Activated CD8-positive, alpha-beta memory T cell treated with anti-CD3 and anti-CD28 coated beads for 48 hours (primary cell): ENCODE data around the gene SEPTIN7.
"Not testable (repeated sequence)": the region's sequence is repeated elsewhere in the genome, so short reads cannot be mapped to it uniquely, and the experiment has no call there.

Experiments used
- DNase-seq, 3 experiments: peaks; one replicate each; pipeline ENCODE4 v3.0.0-alpha.2; 2020; ENCODE audit warnings: low read depth in 2 of 3, low spot score in 2 of 3

The SEPTIN7 gene

GRCh38 chr7:35800718-35801391 lies at the start of gene SEPTIN7:
Gene SEPTIN7 (plus strand): TSS chr7:35801057. CDS start chr7:35801210, 153 bp downstream.
- peak; percentile 97 for DNase-seq

DNA sequence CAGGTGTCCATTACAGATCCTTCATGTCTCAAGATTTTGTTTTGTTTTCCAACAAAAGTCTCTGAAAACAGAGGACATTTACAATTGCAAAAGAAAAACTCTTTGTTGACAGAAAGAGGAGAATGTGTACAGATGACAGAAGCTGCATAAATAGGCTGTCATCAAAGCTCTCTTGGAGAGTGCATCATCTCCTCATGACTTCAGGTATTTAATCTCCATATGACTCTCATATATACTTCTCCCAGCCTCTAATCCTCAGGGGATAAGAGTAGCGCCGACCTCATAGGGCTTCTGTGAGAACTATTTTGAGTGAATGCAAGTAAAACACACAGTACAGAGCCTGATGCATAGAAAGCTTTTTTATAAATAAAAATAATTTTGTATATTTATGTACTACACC lies 48.1 kb upstream of the SEPTIN7 start:
- DNase-seq: no peak

- no peak for DNase-seq
These were observed 46.9 kb upstream of the SEPTIN7 start for GRCh38 chr7:35753761-35754603.

DNA sequence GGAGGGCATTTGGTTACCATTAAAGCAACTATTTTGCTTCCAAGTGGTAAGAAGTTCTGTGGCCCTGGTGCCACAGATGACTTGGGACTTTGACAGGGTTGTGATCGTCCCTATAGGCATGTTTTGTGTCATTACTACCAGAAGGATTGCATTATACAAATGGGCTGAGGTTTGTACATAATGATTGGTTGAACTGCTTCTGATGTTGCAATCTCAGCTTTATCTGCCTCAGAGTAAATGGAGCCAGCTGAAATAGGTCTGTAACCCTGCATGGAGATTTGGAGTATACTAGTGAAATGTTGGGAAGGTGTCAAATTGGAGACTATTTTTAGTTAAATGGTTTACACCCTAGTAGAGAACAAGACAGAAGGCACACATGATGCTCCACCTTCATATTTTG lies 46.1 kb upstream of the SEPTIN7 start:
- DNase-seq: no peak

GRCh38 chr7:35755711-35756110 lies 45.1 kb upstream of the SEPTIN7 start:
- DNase-seq: no peak

DNA sequence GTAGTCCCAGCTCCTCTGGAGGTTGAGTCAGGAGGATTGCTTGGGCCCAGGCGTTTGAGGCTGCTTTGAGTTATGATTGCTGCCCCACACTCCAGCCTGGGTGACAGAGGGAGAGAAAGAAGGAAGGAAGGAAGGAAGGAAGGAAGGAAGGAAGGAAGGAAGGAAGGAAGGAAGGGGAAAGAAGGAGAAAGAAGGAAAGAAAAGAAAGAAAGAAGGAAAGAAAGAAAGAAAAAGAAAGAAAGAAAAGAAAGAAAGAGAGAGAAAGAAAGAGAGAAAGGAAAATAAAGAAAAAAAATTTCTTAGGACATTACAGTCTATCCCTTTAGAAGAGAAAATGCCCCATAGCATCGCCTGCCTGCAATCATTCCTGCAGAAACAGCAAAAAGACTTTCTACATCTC lies 44.4 kb upstream of the SEPTIN7 start:
- not testable (repeated sequence) for DNase-seq

- no peak for DNase-seq
These were observed 43.3 kb upstream of the SEPTIN7 start for GRCh38 chr7:35757574-35757973.

DNA sequence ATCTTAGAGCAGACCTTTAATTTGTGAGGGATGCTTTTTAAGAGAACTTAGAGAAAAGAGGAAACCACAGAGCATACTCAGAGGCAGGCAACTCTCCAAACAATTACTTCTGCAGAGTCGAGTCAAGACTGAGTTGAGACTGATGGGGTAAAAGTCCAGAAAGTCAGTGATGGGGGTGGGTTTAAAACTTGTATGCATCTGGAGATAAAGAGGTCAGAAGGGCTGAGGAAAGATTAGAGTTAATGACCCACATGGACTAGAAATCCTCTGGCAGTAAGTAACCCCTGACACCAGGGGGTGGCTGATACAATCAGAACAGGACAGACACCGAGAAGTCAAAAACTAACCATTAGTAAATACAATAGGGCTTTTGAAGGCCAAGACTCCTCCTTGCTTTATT lies 42.4 kb upstream of the SEPTIN7 start:
- DNase-seq: no peak

- DNase-seq: no peak
These were observed 40.6 kb upstream of the SEPTIN7 start for GRCh38 chr7:35760143-35760745.

DNA sequence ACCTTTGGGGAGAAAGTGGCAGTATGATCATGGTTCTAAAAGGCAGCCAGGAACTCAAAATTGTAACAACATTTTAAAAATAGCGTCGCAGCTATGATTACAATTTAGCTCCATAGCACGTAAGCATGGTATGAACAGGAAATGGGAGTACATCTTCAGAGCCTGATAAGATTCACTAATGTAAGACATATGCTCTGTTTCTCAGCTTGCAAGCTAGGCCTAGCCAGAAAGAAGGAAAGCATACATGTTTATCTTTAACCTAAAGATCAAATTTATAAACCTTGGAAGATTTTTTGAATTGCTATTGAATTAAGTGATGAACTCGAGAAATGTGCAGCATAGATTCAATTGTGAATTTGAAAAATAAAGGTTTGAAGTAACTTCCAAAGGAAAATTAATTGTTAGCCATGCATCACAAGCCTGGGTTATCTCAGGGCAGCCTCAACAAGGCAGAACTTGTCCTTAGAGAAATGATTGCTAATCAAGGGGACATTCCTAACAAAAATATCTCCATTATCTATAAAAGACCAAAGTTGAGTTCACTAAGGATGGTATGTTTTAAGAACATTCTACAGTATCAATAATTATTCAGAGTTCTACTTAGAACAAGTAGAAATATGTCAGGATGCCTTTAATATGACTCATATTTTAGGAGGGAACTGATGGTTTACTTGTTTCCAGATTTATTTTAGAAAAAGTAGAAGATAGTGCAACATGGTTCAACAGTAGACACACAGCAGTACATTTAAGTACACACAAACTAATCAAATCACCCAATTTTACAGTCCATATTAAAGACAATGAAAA lies 38.8 kb upstream of the SEPTIN7 start:
- DNase-seq: no peak

- no peak for DNase-seq
These were observed 38.1 kb upstream of the SEPTIN7 start for GRCh38 chr7:35762781-35763180.

- DNase-seq: no peak
These were observed 32.5 kb upstream of the SEPTIN7 start for GRCh38 chr7:35768346-35768745.

- DNase-seq: no peak
These were observed 29.1 kb upstream of the SEPTIN7 start for GRCh38 chr7:35771776-35772175.

- no peak for DNase-seq
These were observed 26.9 kb upstream of the SEPTIN7 start for GRCh38 chr7:35773994-35774393.

DNA sequence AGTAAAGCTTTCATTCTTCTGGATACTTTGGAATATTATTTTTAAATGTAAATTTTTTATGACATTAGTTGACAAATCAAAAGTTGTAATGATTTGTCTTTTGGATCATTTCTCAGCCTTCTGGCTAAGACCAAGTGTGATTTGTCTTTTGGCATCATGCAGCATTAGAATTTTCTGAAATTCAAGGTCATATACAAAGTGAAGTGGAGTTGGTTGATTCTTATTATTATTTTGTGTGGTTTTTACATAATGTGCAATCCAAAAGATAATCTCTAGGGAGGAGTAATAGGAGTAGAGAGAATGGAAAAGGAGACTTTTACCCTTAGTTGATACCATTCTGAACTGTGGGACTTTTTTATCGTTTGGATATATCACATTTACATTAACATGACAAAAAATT lies 24.2 kb upstream of the SEPTIN7 start:
- DNase-seq: no peak

GRCh38 chr7:35777121-35777520 lies 23.7 kb upstream of the SEPTIN7 start:
- DNase-seq: no peak

- no peak for DNase-seq
These were observed 20.8 kb upstream of the SEPTIN7 start for GRCh38 chr7:35780070-35780469.

DNA sequence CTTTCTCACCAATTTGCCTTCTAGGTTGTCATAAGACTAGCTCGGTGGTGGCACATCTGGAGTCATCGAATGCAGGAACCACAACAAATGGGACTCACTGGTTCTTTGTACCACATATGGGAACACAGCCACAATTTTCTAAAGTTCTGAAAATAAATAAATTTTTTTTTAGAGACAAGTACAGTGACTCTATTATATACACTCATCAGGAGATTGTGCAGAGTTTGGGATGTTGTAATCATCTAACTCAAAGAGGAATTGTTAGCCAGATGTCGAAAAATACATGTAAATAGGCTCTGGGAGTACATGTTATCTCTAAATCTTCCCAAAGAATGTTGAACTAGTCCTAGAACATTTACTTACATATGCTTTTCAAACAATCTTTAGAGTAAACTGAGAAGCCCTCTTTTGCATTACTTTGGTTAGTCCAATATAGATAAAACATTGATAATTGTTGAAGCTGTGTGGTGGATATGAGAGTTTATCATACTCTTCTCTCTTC lies 19.6 kb upstream of the SEPTIN7 start:
- no peak for DNase-seq

DNA sequence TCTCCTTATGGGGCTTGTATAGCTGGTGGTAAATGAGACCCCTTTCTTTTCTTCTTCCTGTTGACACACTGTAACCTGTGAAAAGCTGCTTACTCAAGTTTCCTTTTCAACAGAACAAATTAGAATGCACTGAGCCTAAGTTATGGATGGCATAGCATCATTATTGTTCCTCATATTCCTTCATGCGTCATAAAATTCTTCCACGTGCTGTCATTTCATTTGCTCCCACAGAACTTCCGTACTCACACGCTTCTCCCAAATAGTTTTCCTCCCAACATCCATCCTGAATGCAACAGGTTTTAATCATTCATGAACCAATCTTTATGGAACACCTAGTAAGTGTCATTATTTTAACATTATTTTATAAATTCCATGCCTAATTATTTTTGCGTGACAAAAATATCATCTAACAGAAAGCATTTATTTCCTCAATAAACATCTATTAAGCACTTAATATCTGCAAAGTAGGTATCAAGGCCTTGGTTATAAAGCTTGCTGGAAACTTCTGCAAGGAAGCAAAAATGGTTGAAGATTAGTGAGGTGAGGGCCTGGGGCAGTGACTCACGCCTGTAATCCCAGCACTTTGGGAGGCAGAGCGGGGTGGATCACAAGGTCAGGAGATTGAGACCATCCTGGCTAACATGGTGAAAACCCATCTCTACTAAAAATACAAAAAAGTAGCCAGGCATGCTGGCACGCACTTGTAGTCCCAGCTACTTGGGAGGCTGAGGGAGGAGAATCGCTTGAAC lies 18.9 kb upstream of the SEPTIN7 start:
- DNase-seq: no peak

GRCh38 chr7:35784332-35784731 lies 16.5 kb upstream of the SEPTIN7 start:
- no peak for DNase-seq
